ENCODE results near the gene NWD2.

- no peak for TF ChIP-seq CTCF (conservative IDR thresholded peaks at IDR 0.05; ENCODE audit: low read length)
- TF ChIP-seq EZH2phosphoT487 (IDR thresholded peaks at IDR 0.05; ENCODE audit: borderline replicate concordance), result no peak
Observed at GRCh38 chr4:37245391-37245954, 930 bp downstream of the NWD2 start.
